ENCODE results near the gene CEACAM18. TPM values are rescaled to one million over a fixed set of nuclear protein-coding genes. Genes with fewer than 3 reads are reported as not detected.
"Not testable (repeated sequence)": the region's sequence is repeated elsewhere in the genome, so short reads cannot be mapped to it uniquely, and the experiment has no call there.

The CEACAM18 gene
- total RNA-seq, 1 donor from 2014 or later, result not detected

- TF ChIP-seq CTCF (IDR thresholded peaks at IDR 0.05), result peak in 1 of 3 experiments; percentile 34
- intact Hi-C loops (cut with DNase I), result loop anchor here (1.0 kb wide), 1 partner anchor 101 kb away; no protein-coding TSS in a partner anchor
- Histone ChIP-seq H3K4me1 (no peaks in the 10 kb centered on the region), H3K4me3 (no peak overlapping the region), H3K9me3 (no peaks in the 10 kb centered on the region), H3K27ac (no peak overlapping the region), H3K27me3 (no peaks in the 10 kb centered on the region), H3K36me3 (no peaks in the 10 kb centered on the region)
- no peak for DNase-seq (ENCODE audit: low spot score in 2 of 2)
These were observed 39.3 kb upstream of the CEACAM18 start for GRCh38 chr19:51439021-51439465.

DNA sequence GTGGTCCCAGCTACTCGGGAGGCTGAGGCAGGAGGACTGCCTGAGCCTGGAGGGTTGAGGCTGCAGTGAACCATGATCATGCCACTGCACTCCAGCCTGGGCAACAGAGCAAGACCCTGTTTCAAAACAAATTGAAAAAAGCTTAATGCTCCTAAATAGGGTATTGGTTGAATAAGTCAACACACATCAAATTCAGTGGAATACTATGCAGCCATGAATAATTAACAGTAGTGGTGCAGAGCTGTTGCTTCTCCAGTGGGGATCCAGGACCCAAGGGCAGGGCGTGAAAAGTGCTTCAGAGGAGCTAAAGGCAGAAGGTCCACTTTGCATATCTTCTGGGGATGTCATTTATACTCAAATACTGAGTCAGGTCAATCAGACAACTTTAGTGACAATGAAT is 38.3 kb upstream of the CEACAM18 start:
- no peak overlapping the region for H3K4me3 ChIP-seq
- no peaks in the 10 kb centered on the region for H3K4me1 ChIP-seq
- peak in 1 of 2 donors; percentile 5 for DNase-seq (ENCODE audit: low spot score in 2 of 2)
- no peaks in the 10 kb centered on the region for H3K36me3 ChIP-seq
- no peaks in the 10 kb centered on the region for H3K27me3 ChIP-seq
- H3K9me3 ChIP-seq, result no peaks in the 10 kb centered on the region
- no peak for TF ChIP-seq CTCF (IDR thresholded peaks at IDR 0.05)
- intact Hi-C loops (cut with DNase I), result no loop called here
- H3K27ac ChIP-seq, result no peak overlapping the region

GRCh38 chr19:51440846-51441409 is 37.4 kb upstream of the CEACAM18 start:
- H3K9me3 ChIP-seq, result no peaks in the 10 kb centered on the region
- DNase-seq (ENCODE audit: low spot score in 2 of 2), result peak in 1 of 2 donors; percentile 63
- H3K4me1 ChIP-seq, result no peaks in the 10 kb centered on the region
- peak overlapping the region in 1 of 2 donors; percentile 19 for H3K4me3 ChIP-seq
- intact Hi-C loops (cut with DNase I), result no loop called here
- H3K27me3 ChIP-seq, result no peaks in the 10 kb centered on the region
- no peaks in the 10 kb centered on the region for H3K36me3 ChIP-seq
- TF ChIP-seq CTCF (IDR thresholded peaks at IDR 0.05), result no peak
- no peak overlapping the region for H3K27ac ChIP-seq

- Histone ChIP-seq H3K36me3 (no peaks in the 10 kb centered on the region), H3K27ac (no peak overlapping the region), H3K4me3 (peak overlapping the region in 1 of 2 donors; percentile 19), H3K9me3 (no peaks in the 10 kb centered on the region), H3K4me1 (no peaks in the 10 kb centered on the region), H3K27me3 (no peaks in the 10 kb centered on the region)
- intact Hi-C loops (cut with DNase I), result no loop called here
- no peak for TF ChIP-seq CTCF (IDR thresholded peaks at IDR 0.05)
- DNase-seq (ENCODE audit: low spot score in 2 of 2), result peak in 1 of 2 donors; percentile 69
These were observed 36.6 kb upstream of the CEACAM18 start for GRCh38 chr19:51441410-51442390.

- H3K4me3 ChIP-seq; H3K36me3 ChIP-seq; H3K9me3 ChIP-seq; H3K27me3 ChIP-seq; intact Hi-C loops (cut with DNase I); H3K27ac ChIP-seq; H3K4me1 ChIP-seq: not testable (repeated sequence)
- peak in 1 of 2 donors; percentile 9 for DNase-seq (ENCODE audit: low spot score in 2 of 2)
These were observed 30.8 kb upstream of the CEACAM18 start for GRCh38 chr19:51447510-51447909.

DNA sequence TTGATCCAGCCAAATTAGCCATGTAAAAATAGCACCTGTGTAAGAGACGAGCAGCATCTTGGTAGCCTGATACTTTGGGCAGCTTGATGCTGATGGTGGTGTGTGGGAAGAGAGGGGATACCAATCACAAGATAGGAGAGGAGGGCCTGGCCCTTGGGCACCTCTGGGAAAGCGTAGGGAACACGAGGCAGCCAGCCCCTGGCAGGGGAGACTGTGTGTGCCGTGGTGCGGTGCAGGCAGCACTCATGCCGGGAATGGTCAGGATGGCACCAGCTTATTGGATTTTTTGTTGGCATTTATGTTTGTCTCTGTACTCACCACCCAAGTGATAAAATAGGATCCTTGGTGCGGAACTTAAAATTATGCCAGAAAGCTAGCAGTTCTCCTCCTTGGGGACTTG is 30.3 kb upstream of the CEACAM18 start:
- Histone ChIP-seq H3K9me3 (no peaks in the 10 kb centered on the region), H3K36me3 (no peaks in the 10 kb centered on the region), H3K4me1 (no peaks in the 10 kb centered on the region), H3K4me3 (no peak overlapping the region), H3K27me3 (no peaks in the 10 kb centered on the region), H3K27ac (no peak overlapping the region)
- no peak for TF ChIP-seq CTCF (IDR thresholded peaks at IDR 0.05)
- intact Hi-C loops (cut with DNase I), result no loop called here
- peak in 1 of 2 donors; percentile 24 for DNase-seq (ENCODE audit: low spot score in 2 of 2)

Measured in ascending aorta (tissue), 2 donors.